ENCODE results near the gene ATP8A2.
"Not testable (repeated sequence)": the region's sequence is repeated elsewhere in the genome, so short reads cannot be mapped to it uniquely, and the experiment has no call there.

The ATP8A2 gene

DNA sequence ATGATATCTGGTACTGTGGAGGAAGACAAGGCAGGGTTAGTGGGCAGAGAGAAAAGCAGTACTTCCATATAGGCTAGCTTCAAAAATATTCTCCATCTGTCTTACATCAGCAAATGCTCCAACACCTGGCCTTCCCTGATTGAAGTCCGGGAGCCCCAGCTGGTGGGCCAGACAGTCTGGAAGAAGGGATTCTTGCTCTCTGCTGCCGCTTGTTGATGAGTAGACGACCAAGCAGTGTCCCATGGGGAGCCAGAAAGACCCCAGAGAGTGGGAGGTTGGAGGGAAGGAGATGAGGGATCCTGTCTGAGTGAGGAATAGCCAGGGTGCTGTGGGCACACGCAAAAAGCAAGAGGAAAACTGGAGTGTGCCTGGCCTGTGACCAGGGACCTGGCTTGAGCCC, 95.1 kb downstream of the ATP8A2 start:
- no peak for DNase-seq

GRCh38 chr13:25468325-25469168, 96.8 kb downstream of the ATP8A2 start:
- peak; percentile 86 for DNase-seq

GRCh38 chr13:25469169-25469525, 97.4 kb downstream of the ATP8A2 start:
- no peak for DNase-seq

DNA sequence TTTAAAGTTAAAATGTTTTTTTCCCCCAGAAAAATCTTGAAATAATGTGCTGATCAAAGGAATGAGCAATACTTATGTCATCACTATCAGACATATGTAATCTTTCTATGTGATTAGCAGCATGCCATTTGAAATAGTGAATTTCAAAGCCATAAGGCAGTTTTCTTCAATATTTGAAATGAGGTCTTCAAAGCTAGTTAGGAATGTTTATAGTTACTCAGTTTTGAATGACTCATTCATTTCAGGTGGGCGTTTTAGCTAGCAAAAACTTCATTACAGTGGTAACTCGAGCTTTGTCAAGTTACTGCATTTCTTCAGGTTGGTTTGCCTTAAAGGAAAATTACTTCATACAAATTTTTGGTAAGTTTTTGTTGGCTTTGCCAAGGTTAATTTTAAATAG, 102.1 kb downstream of the ATP8A2 start:
- no peak for DNase-seq

DNA sequence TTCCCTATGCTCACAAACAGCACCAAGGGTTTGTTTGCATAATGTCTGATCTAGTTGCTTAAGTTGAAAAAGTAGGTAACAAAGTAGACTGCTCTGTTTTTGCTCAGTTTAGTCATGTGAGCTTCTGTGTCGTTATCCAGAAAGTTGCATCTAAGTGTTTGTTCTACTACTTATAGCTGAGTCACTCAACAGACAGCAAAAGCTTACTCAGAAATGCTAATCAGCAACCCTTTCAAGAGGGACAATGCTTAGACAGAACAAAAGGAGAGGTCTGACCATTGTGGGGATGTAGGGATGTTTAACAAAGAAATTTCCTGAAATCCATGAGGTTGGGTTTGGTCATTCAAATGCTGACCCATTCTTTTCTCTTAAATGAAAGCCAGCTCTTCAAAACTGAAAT, 106.4 kb downstream of the ATP8A2 start:
- no peak for DNase-seq

DNA sequence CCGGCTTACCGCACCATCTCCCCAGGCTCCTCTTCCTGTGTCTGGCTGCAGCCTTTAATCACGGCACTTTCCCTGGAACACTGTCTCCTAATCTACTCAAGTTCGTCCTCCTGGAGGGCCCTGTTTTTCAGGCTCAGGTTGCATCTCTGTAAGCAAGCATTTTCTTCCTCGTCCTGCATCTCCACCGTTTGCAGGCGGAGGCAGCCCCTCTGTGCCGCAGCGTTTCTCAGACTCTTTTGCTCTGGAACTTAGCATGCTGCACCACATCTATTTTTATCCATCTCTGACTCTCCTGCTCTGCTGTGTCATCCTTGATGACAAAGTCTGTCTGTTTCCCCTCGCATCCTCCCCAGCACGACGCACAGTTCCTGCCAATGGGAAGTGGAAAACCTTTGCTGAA, 117.5 kb downstream of the ATP8A2 start:
- peak; percentile 42 for DNase-seq

GRCh38 chr13:25490236-25490635, 118.5 kb downstream of the ATP8A2 start:
- DNase-seq: no peak

DNA sequence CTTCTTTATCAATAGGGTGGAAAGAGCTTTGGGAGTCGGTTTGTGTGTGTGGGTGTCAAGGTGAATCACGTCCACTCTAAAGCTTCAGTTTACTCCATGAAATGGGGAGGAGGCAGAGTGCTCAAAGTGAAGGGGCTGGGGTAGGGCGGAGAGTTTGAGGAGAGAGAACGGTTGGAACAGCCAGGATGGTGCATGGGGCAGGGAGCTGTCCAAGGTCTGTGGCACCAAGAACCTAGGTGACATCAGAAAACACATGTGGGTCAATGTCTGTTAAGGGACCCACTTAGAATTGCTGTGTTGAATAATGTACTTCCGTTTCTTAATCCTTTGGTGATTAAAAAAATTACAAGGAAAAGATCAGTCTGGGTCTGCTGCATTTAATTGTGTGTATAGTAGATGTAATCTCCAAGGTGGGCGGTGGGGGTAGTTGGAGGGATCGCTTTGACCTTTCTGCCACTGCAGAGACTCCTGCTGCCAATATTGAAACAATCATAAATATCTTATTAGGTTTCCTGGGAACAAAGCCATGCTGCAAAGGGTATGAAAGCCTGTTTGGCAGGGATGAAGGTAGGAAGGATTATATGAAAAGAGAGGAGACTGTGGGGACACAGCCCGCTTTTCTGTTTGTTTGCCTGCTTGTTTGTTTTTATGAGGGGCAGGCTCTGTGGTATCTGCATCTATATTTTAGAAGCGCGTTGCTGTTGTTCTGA, 122.3 kb downstream of the ATP8A2 start:
- peak; percentile 43 for DNase-seq

DNA sequence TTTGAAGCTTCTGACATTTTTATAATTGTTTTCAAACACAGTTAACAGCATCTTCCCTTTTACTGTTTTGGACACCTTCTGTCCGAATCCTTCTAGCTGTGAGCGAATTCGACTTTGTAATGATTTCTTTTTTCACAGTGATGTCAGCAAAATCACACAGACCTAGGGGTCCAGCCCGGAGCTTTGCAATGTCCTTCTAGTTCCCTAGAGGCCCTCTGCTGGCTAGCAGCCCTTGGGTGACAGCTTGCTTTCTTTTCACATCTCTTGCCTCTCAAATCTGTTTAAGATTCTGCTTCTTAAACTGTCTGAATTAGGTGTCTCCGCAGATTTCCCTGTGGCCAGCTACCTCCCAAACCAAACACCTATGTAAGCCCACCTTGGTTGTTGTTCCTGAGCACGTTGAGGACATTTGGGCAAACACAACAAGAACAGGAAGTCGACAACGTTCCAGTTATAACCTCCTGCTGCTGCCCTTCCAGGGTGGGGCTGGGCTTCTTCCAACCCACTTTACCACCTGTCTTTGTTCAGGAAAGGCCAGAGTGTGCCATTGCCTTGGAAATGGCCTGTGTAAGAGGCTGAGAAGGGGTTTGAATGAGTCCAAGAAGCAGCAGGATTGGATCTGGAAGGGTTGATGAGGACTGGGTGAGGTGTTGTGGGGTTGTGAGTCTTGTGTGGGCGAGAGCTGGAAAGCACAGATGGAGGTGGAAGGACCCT, 123.1 kb downstream of the ATP8A2 start:
- DNase-seq: peak; percentile 56

DNA sequence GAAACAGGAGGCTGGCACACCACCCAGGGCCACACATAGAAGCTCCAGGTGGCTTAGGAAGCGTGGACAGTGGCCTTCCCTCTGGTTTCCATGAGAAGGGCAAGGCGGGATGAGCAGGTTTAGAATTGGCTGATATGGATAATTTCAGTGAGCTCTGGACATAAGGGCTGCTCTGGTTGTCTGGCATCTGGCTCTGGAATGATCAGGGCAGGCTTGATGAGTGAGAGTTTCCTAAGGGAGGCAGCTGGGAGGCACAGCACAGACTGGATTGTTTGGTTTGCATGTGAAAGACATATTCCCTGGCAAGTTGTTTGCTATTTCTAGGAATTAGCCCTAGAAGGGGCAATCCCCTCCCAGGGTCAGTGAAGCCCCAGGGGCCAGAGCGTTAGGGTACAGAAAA, 129.5 kb downstream of the ATP8A2 start:
- no peak for DNase-seq

DNA sequence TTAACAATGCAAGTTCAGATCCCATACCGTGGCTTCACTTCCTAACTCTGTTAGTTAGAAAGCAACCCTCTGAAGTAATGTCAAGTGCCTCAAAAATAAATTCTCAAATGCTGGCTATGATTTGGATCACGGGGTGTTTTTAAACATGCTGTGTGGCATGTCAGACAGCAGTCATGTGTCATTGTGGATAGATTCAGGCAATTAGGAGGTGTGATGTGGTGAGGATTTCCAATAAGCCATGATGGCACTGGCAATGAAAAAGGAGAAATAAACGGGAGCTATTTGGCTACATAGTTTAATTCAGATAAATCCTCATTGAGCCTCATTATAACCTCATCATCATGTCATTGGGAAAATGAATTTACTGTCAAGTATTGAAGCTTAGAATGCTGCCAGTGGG, 130.3 kb downstream of the ATP8A2 start:
- DNase-seq: no peak

GRCh38 chr13:25502551-25502950, 130.8 kb downstream of the ATP8A2 start:
- no peak for DNase-seq

DNA sequence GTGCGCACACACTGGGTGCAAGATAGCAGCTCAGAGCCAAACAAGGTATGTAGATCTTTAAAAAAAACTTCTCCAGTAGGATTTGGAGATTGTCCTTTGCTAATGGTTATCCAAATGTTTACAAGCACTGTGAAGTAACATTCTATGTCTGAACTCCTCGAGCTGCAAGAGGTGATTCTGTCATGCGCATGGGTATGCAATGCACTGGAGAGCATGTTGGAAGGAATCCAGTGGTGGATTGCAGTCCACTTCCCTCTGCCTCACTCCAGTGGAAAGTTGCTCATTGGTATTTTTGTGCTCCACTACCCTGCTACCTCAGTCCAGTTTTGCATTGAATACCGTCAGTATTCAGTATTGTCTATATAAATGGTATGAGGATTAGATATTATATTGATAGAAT, 132.1 kb downstream of the ATP8A2 start:
- no peak for DNase-seq

- DNase-seq: no peak
Measured at GRCh38 chr13:25507841-25508240, 136.1 kb downstream of the ATP8A2 start.

DNA sequence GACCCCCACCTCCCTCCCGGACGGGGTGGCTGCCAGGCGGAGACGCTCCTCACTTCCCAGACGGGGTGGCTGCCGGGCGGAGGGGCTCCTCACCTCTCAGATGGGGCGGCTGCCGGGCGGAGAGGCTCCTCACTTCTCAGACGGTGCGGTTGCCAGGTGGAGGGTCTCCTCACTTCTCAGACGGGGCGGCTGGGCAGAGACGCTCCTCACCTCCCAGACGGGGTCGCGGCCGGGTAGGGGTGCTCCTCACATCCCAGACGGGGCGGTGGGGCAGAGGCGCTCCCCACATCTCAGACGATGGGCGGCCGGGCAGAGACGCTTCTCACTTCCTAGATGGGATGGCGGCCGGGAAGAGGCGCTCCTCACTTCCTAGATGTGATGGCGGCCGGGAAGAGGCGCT, 141.3 kb downstream of the ATP8A2 start:
- DNase-seq: not testable (repeated sequence)

DNA sequence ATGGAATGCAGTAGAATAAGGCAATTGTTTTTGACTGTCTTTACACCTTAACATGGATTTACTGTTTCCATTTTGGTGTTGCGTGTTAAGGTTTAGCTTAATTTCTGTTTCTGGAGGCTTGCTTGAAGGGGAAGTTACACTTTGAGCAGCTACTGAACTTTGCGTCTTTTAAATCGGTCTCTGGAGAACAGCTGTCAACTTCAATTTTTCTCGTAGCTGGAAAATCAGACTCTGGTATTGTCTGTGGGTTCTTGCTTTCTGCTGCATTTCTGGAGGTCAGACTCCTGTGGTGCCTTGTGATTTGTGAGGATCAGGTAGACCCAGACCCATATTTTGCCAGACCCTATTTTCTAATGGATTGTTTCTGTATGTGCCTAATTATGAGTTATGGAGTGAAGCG, 146.7 kb downstream of the ATP8A2 start:
- DNase-seq: no peak

- DNase-seq: no peak
Measured at GRCh38 chr13:25525884-25526283, 154.1 kb downstream of the ATP8A2 start.

DNA sequence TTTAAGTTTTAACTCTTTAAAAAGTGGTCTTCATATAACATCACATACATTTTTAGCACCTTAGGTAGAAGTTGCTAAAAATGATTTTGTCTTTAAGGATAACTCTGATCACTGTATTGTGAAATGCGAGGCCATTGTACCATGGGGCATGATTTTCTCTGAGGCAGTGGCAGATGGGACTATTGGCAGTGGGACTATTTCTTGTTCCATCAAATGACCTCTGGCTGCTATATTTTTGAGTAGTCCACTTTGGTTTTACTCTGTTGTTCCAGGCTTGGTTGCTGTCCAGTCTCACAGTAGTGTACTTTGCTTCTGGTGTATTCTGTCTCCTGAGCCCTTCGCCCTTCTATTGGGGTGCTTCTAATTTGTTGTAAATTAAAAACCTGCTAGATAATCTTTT, 156.5 kb downstream of the ATP8A2 start:
- DNase-seq: no peak

GRCh38 chr13:25529425-25529824, 157.7 kb downstream of the ATP8A2 start:
- no peak for DNase-seq

DNA sequence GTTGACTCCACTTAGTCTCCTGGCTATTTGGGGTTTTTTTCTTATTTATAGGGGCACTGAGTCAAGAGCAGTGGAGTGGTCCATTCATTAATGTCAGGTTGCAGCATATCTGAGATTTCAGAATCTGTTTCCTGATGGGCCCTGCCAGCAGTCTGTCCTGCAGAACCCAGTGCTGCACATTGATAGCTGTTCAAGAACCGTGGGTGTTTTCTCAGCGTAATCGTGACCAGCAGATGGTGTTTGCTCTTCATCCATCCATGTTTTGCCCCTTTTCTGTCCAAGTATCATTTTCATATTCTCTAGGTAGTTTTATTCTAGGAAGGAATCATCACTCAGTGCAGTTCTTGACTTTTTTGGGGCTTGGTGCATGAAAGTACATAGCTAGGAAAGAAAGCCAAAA, 166.5 kb downstream of the ATP8A2 start:
- no peak for DNase-seq

DNA sequence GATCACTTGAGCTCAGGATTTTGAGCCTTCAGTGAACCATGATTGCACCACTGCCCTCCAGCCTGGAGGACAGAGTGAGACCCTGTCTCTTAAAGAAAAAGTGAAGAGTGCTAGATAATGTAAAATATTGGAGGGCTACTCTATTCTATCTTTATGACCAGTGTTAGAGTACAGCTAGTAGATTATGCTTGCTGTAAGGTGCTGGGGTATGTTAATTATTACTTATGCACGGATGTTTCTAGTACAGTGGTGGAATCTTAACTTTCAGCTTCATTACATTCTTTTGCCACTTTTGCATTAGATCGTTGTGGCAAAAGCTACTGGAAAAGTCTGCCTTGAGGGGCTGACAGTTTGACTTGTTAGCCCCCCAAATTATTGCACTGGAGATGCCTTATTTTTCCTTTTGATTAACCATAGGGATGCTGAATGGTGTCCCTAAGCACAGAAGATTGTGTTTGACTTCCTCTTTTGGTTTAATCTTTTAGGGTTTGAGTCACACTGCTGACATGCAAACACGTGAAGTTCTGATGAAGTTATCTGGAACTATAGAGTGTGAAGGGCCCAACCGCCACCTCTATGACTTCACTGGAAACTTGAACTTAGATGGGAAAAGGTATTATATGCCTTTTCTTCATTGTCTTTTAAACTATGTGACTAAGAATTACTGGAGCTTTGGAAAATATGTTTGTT, 169.8 kb downstream of the ATP8A2 start:
- DNase-seq: no peak

DNA sequence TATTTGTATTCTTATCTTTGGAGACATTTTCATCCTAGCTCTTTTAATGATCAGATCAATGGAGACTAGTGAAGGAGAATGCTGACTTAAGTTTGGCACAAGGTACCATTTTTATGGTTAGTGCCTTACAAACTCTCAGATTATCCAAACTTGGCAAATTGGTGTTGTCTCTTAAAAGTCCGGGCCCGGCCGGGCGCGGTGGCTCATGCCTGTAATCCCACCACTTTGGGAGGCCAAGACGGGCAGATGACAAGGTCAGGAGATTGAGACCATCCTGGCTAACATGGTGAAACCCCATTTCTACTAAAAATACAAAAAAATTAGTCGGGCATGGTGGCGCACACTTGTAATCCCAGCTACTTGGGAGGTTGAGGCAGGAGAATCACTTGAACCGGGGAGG, 177.2 kb downstream of the ATP8A2 start:
- not testable (repeated sequence) for DNase-seq

GRCh38 chr13:25561812-25562211, 190.0 kb downstream of the ATP8A2 start:
- no peak for DNase-seq
